Epidermal melanocyte (primary cell): Measurements from ENCODE around the gene MMP11.

Experiments
- DNase-seq: peaks from one replicate; pipeline ENCODE4 v3.0.0; 2011; ENCODE audit warnings: low spot score; ENCODE audit not compliant: insufficient read length

MMP11 gene

DNA sequence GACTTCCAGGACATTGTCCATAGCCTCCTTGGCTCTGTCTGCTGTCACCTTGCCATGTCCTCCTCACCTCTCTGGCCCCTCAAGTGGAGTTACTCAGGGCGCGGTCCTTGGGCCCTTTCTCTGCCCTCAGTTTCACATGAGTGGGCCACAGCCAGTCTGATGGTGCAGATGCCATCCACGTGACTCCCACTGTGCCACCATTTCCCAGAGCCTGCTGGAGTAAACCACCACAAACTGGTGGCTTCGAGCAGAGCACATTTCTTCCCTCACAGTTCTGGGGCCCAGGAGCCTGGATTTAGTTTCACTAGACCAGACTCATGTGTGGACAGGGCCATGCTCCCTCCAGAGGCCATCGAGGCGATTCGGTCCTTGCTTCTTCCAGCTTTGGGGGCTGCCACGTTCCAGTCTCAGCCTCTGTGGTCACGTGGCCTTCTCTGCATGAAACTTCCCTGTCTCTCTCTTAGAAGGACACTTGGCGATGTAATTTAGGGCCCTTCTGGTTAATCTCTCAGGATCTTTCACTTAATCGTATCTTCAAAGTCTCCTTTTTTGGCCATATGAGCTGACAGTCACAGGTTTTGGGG lies 28.7 kb downstream of the MMP11 start:
- no peak for DNase-seq

DNA sequence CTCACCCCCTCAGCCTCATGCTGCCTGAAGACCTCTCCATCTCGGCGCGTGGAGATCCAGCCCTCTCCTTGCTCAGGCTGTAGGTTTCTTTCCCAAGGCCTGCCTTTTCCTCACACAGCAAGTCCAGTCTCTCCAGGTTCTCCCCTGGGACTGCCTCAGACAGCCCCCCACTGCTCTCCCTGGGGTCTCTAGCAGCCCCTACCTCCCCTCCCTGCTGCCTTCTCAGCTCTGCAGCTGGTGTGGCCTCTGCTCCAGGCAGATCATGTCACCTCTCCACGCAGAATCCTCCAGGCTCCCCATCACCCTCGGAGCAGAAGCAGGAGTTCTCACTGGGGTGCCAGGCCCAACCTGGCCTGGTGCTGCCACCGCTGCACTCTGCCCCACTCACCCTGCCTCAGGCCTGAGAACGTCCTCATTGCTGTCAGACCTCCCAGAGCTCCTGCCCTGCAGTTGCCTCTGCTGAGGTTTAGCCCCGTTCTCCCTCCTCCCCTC lies 29.3 kb downstream of the MMP11 start:
- no peak for DNase-seq

DNA sequence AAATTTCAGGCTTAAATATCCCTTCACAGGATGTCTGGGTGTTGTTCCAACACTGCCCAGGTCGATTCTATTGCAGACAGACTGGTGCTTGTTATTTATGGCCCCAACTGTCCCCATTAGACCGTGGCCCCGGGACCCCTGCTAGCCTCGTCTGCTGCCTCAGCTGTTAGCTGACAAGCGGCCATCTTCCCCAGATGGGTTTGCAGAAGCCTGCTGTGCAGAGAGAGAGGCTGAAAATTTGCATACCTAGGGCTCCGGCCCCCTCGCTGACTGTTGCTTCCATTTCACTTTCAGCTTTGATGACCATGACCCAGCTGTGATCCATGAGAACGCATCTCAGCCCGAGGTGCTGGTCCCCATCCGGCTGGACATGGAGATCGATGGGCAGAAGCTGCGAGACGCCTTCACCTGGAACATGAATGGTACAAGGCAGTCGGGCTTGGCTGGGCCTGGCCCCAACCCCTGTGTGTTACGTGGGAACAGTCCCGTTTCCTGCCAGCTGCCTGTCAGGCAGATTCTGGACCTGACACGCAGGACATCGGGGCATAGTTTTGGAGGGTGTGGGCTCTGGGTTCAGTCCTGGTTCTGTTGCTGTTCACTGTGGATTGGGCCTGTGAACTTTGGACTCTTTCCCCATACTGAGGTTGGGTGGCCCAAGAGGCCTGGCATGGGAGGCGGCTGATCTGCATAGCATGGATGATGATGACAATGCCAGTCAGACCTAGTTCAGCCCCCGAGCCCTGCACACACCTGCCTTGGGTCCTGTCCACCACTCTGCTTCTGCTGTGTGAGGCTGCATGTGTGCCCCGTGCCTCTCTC lies 30.6 kb downstream of the MMP11 start:
- no peak for DNase-seq

DNA sequence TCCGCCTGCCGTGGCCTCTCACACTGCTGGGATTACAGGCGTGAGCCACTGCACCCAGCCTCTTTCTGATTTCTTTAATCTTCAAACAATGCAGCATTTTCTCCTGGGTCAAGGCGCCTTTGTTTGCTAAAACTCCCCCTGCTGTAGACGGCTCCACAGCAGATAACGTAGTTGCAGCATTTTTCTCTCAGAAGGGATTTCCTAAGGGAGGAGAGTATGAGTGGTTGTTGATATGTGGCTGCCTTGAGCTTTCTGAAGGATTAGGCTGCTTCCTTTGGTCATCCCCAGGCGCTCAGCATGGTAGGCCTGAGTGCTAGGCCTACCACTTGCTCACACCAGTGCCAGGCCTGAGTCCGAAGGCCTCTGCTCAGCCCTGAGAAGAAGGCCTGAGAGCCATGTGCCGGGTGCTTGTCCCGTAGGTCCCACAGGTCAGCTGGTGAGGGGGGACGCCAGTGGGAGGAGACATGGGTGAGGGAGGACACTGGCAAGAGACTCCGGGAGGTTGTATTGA lies 32.2 kb downstream of the MMP11 start:
- no peak for DNase-seq

DNA sequence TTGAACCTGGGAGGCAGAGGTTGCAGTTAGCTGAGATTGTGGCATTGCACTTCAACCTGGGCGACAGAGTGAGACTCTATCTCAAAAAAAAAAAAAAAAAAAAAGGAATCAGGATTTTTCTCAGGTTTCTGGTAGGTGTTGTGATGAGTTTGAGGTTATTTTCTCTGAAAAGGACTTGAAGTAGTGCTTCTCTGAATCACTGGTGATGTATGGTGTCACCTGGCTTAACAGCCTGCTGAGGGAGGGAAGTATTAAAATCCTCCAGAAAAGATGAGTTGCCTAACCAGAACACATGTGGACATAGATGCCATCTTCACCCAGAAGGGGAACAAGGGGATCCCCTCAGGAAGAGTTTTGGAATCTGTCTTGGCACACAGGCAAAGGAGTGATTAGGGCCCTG lies 34.2 kb downstream of the MMP11 start:
- no peak for DNase-seq

DNA sequence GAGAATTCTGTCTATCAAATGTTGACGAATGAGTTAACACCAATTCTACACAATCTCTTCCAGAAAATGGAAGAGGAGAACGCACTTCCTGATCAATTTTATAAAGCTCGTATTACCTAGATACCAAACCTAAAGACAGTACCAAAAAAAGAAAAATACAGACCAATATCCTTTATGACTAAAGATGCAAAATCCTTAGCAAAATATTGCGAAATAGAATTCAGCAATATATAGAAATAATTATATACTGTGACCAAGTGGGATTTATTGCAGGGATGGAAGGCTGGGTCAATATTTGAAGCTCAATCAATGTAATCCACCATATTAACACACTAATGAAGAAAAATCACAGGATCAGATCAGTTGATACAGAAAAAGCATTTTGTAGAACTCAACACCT lies 39.7 kb downstream of the MMP11 start:
- no peak for DNase-seq

DNA sequence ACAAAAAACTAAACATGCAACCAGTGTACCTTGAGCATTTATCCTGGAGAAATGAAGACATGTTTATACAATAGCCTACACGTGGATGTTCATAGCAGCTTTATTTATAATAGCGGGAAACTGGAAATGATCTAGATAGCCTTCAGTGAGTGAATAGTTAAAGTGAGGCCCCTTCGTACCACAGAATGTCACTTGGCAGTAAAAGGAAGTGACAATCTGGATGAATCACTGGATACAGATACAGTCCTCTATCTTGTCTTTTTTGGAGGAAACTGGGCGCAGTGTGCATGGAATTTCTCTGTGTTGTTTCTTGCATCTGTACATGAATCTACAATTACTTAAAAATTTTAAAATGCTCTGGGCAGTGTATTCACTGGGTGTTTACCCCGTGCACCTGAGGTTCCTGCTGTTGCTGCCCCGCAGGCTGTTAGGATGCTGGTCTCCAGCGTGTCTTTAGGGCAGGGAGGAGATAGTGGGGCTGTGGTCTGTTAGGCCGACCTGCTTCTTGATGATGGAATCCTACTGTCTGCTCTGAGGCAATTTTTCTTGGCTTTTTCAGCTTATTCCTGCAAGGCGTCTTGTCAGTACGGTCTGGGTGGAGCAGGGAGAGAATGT lies 43.0 kb downstream of the MMP11 start:
- no peak for DNase-seq

DNA sequence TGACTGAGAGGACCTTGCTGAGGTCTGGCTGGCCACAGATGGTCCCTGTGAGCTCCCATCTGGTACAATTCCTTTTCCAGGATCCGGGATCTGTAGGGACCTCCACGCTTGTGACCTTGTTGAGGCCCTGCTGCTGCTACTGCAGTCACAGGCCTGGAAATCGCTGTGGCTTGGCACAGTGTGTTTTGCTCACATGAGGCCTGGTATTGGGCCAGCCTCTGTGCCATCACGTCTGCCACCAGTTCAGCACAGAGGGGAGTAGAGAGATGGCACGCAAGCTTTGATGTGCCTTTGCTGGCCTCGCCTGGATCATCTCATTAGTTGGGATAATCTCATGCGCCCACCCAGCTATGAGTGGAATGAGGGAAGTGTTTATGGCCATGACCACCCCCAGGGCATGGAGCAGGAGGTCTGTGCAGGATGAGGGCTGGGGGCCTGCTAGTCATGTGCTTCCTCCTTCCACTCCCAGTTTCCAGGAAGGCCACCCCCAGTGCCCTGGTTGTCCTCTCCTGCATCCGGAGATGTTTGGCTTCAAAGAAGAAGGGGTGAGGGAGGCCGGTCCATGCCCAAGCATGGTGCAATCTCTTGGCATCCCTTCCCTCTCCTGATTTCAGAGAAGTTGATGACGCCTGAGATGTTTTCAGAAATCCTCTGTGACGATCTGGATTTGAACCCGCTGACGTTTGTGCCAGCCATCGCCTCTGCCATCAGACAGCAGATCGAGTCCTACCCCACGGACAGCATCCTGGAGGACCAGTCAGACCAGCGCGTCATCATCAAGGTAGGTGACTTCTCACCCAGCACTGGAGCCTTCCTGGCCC lies 43.7 kb downstream of the MMP11 start:
- no peak for DNase-seq

DNA sequence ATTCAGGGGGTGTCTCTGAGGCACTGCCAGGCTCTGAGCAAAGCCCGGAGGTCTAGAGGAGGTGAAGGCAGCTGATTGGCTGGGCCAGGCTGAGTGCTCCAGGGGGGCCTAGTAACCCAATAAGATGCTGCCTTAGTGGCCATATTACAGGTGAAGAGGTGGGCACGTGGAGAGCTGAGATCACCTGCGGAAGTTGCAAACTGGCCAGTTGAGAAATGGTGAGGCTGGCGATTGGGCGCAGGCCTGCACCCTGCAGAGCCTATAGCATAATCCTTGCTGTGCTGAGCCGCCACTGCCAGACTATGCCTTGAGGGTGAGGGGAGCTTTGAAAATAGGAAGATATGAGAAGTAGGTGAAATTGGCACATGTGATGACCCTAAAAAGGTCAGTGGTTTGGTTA lies 44.5 kb downstream of the MMP11 start:
- DNase-seq, result no peak

DNA sequence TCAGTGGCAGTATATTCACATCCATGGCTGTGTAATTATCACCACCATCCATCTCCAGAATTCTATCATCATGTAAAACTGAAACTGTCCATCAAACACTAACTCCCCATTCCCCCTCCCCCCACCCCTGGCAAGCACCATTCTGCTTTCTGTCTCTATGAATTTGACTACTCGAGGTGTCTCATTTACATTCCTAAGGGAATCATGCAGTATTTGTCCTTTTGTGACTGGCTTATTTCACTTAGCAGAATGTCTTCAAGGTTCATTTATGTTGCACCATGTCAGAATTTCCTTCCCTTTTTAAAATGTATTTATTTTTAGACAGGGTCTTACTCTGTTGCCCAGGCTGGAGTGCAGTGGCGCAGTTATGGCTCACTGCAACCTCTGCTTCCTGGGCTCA lies 45.9 kb downstream of the MMP11 start:
- no peak for DNase-seq

DNA sequence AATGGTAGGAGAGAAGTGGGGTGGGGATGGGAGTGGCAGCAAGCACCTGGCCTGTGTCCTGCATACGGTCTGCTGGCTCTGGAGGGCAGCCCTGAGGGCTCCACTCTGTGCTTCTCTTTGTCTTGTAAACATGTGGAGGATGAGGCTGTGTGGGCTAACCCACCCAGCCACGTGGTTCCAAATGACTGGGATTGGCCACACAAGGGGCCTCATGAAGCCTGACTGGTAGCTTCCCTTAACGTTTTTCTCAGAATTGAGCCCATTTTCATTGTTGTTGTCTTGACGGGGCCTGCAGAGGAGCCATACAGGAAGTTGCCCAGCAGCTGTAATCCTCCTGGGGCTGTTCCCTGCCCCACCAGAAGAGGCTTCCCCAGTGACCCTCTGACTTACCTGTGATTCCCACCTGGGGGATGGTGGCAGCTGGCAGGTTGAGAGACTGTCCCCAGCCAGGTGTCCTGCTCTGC lies 48.1 kb downstream of the MMP11 start:
- DNase-seq, result no peak

DNA sequence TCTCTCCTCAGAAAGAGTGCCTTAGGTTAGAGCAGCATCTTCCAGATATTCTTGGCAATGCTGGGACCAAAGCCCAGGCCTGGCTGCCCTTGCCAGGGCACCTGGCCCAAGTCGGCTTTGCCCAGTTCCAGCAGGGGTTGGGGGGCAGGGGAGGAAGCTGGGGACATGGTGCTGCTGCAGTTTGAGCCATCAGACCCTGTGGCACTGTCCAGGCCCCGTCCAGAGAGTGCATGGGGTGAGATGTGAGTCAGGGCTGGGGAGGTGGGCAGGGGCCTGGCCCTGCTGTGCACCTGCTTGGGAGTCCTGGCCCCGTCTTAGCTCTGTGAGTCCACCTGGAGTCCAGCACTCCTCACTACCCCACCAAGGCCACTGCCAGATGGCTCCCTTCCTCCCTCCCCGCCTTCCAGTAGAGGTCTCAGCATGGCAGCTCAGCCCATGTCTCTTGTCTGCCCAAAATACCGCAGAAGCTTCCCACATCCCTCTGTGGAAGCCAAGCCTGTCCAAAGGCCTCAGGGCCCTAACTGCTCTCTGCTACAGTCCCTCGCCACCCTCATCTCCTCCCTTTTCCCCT lies 49.5 kb downstream of the MMP11 start:
- no peak for DNase-seq

DNA sequence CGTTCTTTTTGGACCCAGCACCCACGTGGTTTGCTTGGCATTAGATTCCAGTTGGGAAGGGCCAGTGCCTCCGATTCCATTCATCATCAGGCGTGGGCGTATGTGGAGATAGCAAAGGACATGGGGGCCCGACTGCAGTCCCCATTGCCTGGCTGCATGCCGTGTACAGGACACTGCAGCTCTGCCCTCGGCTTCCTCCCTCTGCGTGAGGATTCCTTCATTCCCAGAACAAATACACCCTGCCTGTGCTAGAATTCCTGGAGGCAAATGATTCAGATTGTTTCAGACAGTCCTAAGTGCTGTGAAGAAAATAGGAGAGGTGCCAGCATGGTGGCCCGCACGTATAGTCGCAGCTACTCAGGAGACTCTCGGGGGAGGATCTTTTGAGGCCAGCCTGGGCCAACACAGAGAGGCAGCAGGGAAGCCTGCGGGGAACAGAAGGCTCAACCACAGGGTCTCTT lies 50.7 kb downstream of the MMP11 start:
- no peak for DNase-seq

DNA sequence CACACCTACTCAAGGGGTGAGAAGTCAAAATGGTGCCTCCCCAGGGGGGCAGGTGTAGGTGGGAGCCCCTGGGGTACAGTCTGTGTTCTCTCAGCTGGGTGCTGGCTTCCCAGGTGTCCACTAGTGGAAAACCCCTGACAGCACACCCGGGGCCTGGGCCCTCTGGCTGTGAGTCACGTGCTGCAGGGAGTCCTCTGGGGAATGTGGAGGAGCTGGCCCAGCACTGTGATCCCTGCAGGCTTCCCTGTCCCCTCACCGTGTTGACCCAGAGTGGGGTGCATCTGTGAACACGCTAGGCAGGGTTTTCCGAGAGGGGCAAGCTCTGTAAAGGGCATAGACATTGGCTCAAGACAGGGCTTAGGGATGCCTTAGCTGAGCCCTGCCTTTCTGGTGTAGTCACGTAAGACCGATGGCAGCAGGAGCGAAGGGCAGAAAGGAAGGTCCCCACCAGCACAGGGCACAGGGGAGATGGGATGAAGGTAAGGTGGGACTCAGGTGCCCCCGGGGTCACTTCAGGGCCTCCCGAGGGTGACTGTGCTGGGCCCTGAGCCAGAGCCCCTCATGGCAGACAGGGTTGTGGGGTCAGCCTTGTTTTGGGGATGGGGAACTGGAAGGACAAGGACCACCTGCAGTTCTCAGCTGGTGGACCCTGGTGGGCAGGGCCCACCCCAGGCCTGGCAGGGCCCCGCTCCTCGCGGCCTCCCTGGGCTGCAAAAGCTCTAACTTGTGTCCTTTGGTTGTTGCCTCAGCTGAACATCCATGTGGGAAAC lies 52.0 kb downstream of the MMP11 start:
- DNase-seq, result no peak

DNA sequence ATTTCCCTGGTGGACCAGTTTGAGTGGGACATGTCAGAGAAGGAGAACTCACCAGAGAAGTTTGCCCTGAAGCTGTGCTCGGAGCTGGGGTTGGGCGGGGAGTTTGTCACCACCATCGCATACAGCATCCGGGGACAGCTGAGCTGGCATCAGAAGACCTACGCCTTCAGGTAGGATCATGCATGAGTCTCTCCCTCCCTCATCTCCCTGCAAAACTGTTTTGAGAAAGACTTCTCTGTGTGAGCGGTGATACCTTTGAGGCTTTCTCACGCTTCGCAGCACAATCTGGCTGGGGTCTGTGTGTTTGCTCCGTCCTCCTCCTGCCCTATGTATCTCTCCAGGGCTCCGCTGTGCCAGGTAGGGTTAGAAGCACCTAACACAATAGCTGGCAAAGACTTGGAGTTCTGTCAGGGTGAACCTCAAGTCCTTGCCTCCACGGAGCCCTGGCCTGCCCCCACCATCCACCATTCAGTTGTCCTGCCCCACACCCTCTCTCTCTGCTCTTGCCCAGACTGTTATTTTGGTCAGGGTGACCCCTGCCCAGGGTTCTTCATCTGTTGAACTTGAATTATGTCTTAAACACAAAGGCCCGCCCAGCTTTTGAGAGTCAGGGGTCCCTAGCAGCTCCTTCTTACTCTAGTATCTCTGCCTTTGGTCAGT lies 52.7 kb downstream of the MMP11 start:
- DNase-seq, result no peak

DNA sequence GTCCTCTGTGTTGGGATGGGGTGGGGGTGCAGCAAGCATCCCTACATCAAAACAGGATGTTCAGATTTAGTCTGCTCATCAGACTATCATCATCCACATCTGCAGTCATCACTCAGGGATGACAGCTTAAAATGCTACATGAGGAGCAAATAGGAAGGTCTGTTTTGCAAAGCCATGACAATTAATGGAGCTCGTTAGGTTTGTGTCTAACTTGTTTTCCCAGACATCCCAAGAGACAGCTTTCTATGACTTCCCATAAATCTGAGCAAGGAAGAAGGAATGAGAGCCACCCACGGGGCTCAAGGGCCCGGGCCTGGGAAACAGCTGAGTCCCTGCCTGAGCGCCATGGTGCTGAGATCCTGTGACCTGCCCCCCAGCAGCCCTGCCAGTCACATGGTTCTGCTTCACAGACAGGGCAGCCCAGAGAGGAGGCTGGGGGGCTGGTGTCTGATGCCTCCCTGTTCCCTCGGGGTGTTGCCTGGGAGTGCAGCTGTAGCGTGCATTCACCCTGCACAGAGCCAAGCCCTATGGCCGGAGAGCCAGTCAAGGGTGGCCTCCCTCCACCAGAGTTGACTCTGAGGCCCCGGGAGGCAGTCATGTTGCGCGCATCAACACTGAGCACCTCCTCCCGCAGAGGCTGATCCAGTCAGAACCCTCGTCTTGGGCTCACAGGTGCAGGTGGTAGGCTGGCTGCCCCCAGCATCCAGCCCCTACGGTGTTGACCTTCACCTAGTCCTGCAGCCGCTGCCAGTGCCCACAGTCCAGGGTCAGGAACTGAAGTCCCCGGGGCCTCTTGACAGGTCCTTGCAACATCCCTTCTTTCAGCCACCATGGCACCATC lies 54.1 kb downstream of the MMP11 start:
- no peak for DNase-seq

DNA sequence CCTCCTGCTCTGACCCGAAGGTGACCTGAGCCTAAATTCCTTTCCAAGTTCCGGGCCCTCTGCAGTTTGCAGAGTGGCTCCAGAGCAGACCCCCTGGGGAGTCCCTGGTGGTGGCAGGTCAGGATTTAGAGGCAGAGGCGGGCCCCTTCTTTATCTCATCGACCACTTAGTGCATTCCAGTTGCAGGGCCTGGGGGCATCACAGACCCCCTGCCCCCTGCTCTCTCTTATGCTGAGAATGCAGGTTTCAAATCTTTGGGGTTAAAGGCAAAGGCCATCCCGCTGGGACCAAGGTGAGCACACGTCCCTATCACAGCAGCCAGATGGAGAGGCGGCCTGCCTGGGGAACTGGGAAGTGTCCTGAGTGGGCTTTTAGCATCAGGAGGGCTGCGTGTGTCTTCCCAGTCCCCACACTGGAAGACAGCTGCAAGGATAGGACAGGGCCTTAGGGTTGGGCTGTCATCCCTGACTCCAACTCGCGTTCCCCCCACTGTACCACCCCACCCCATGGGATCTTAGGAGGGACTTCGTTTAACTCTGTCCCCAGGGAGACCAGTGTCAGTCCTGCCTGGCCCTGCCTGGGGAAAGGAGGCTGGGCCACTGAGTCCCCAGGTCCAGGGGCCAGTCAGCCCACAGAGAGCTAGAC lies 54.8 kb downstream of the MMP11 start:
- no peak for DNase-seq
